Lower leg skin (tissue), 3 donors: ENCODE results near the gene CSF1R.

Experiments
- POLR2A ChIP-seq, 2 donors: fragments of 450-650 bp; IDR thresholded peaks; one replicate each; pipeline ENCODE4 v1.6.1; 2016 to 2017; ENCODE audit warnings: antibody characterized with exemption in 2 of 2, mild to moderate bottlenecking in 1 of 2, moderate library complexity in 1 of 2
- TF ChIP-seq, protein P1 (sequence below), 3 donors: fragments of 450-650 bp; IDR thresholded peaks; one replicate each; pipeline ENCODE4 v1.5.1; 2016; ENCODE audit warnings: antibody characterized with exemption in 3 of 3, mild to moderate bottlenecking in 3 of 3, moderate library complexity in 2 of 3

DNA sequence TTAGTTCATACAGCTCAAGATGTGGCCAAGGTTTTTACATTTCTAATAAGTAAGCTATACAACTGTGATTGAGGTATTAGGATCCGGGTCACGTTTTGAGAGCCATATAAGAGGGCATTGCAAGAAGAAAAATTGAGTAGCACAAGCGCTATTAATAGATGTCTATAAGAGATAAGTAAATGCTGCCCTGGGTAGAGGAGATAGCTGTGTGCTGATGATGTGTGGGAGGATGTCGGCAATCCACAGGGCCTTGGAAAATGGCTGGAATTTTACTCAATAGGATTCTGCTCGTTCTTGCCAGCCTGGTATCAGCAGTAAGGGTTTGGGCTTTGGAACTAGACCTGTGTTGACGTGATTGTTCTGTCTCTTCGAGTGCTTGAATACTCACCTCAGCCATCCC, 41.6 kb downstream of the CSF1R start:
- TF ChIP-seq, protein P1, sequence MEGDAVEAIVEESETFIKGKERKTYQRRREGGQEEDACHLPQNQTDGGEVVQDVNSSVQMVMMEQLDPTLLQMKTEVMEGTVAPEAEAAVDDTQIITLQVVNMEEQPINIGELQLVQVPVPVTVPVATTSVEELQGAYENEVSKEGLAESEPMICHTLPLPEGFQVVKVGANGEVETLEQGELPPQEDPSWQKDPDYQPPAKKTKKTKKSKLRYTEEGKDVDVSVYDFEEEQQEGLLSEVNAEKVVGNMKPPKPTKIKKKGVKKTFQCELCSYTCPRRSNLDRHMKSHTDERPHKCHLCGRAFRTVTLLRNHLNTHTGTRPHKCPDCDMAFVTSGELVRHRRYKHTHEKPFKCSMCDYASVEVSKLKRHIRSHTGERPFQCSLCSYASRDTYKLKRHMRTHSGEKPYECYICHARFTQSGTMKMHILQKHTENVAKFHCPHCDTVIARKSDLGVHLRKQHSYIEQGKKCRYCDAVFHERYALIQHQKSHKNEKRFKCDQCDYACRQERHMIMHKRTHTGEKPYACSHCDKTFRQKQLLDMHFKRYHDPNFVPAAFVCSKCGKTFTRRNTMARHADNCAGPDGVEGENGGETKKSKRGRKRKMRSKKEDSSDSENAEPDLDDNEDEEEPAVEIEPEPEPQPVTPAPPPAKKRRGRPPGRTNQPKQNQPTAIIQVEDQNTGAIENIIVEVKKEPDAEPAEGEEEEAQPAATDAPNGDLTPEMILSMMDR (IDR thresholded peaks at IDR 0.05) = no peak
- no peak for TF ChIP-seq POLR2A (IDR thresholded peaks at IDR 0.05)
